HG02763 (cell line): ENCODE results near the gene SPOP.
"Not testable (repeated sequence)": the region's sequence is repeated elsewhere in the genome, so short reads cannot be mapped to it uniquely, and the experiment has no call there.

Experiments
- ATAC-seq: cut with Tn5 transposase; IDR thresholded peaks from one replicate; pipeline ENCODE4 v1.9.1; 2021; ENCODE audit warnings: mild to moderate bottlenecking, moderate library complexity; ENCODE audit not compliant: unreplicated experiment

The SPOP gene

GRCh38 chr17:49554694-49555494 is 123.0 kb downstream of the SPOP start:
- ATAC-seq = no peak

GRCh38 chr17:49553676-49554335 is 124.1 kb downstream of the SPOP start:
- no peak for ATAC-seq

GRCh38 chr17:49552070-49552751 is 125.7 kb downstream of the SPOP start:
- ATAC-seq = no peak

- no peak for ATAC-seq
These were observed 126.5 kb downstream of the SPOP start for GRCh38 chr17:49551221-49552069.

GRCh38 chr17:49550764-49551163 is 127.1 kb downstream of the SPOP start:
- ATAC-seq = not testable (repeated sequence)

GRCh38 chr17:49549691-49550678 is 127.9 kb downstream of the SPOP start:
- ATAC-seq = no peak

GRCh38 chr17:49549311-49549605 is 128.6 kb downstream of the SPOP start:
- no peak for ATAC-seq
